Measurements from ENCODE around the gene PPP3CA. TPM values are rescaled to one million over a fixed set of nuclear protein-coding genes. Genes with fewer than 3 reads are reported as not detected.

Gene PPP3CA
- total and polyA plus RNA-seq, 9 donors, result 19.4 to 47.9 (median 37.9) TPM

- DNase-seq, result no peak
- H3K4me3 ChIP-seq, result no peak overlapping the region
- WGBS, 3 donors, result 74 to 81% (median 80%) methylated on average over 4 of the region's 4 CpGs
- H3K27ac ChIP-seq, result no peak overlapping the region
- intact Hi-C loops (cut with DNase I), result loop anchor here in 1 of 4 donors (10.0 kb wide), 1 partner anchor 146 kb away; the partner anchor contains the start of gene PPP3CA
- H3K27me3 ChIP-seq, result no peaks in the 10 kb centered on the region
- H3K9me3 ChIP-seq, result no peaks in the 10 kb centered on the region
- H3K4me1 ChIP-seq (ENCODE audit: insufficient read depth), result no peaks in the 10 kb centered on the region
- TF ChIP-seq EP300 (IDR thresholded peaks at IDR 0.05) (no peak), POLR2A (IDR thresholded peaks at IDR 0.05) (no peak), CTCF (IDR thresholded peaks at IDR 0.05) (no peak)
- no peaks in the 10 kb centered on the region for H3K36me3 ChIP-seq
Observed at GRCh38 chr4:101198682-101199339, 148.5 kb downstream of the PPP3CA start.

GRCh38 chr4:101197350-101197749, 150.0 kb downstream of the PPP3CA start:
- no peak for TF ChIP-seq POLR2A (IDR thresholded peaks at IDR 0.05)
- TF ChIP-seq EP300 (IDR thresholded peaks at IDR 0.05), result no peak
- no peak for TF ChIP-seq CTCF (IDR thresholded peaks at IDR 0.05)
- Histone ChIP-seq H3K27me3 (no peaks in the 10 kb centered on the region), H3K9me3 (no peaks in the 10 kb centered on the region), H3K36me3 (no peaks in the 10 kb centered on the region), H3K27ac (no peak overlapping the region), H3K4me1 (ENCODE audit: insufficient read depth) (peaks cover under 1% of the 10 kb centered on the region), H3K4me3 (no peak overlapping the region)
- 84 to 89% (median 88%) methylated on average over 4 of the region's 4 CpGs for WGBS, 3 donors
- intact Hi-C loops (cut with DNase I), result loop anchor here in 1 of 4 donors (10.0 kb wide), 1 partner anchor 147 kb away; the partner anchor contains the start of gene PPP3CA
- DNase-seq, result no peak

GRCh38 chr4:101192244-101192643, 155.1 kb downstream of the PPP3CA start:
- no peaks in the 10 kb centered on the region for H3K27me3 ChIP-seq
- peak overlapping the region in 1 of 2 donors; percentile 66 for H3K27ac ChIP-seq
- no peak overlapping the region for H3K4me3 ChIP-seq
- no peaks in the 10 kb centered on the region for H3K9me3 ChIP-seq
- H3K36me3 ChIP-seq, result no peaks in the 10 kb centered on the region
- TF ChIP-seq EP300 (IDR thresholded peaks at IDR 0.05), result no peak
- no peak for TF ChIP-seq POLR2A (IDR thresholded peaks at IDR 0.05)
- TF ChIP-seq CTCF (IDR thresholded peaks at IDR 0.05), result no peak
- peaks cover 8% of the 10 kb centered on the region for H3K4me1 ChIP-seq (ENCODE audit: insufficient read depth)
- intact Hi-C loops (cut with DNase I), result loop anchor here in 2 of 4 donors (5.0 to 10.0 kb wide), 2 partner anchors 153 to 155 kb away; partner anchors contain the start of gene PPP3CA (in 2 of the 2)
- DNase-seq, result no peak

- peaks cover 8% of the 10 kb centered on the region for H3K4me1 ChIP-seq (ENCODE audit: insufficient read depth)
- peak overlapping the region in 1 of 2 donors; percentile 66 for H3K27ac ChIP-seq
- H3K27me3 ChIP-seq, result no peaks in the 10 kb centered on the region
- H3K9me3 ChIP-seq, result no peaks in the 10 kb centered on the region
- WGBS, 3 donors, result 13 to 18% (median 17%) methylated on average over 4 of the region's 4 CpGs
- peak; percentile 78 to 88 (median 81) for DNase-seq
- no peaks in the 10 kb centered on the region for H3K36me3 ChIP-seq
- TF ChIP-seq EP300 (IDR thresholded peaks at IDR 0.05), result peak; percentile 46
- TF ChIP-seq CTCF (IDR thresholded peaks at IDR 0.05), result no peak
- H3K4me3 ChIP-seq, result no peak overlapping the region
- intact Hi-C loops (cut with DNase I), result loop anchor here in 2 of 4 donors (5.0 to 10.0 kb wide), 2 partner anchors 153 to 156 kb away; partner anchors contain the start of gene PPP3CA (in 2 of the 2)
Observed at GRCh38 chr4:101191302-101192098, 155.8 kb downstream of the PPP3CA start.
